PC-3 (cell line): ENCODE results near the gene GAB2.

Experiments
- EZH2phosphoT487 ChIP-seq: fragments of 300-600 bp; sonication (generic); IDR thresholded peaks from 2 replicates; pipeline ENCODE4 v1.6.1; 2018; ENCODE audit warnings: mild to moderate bottlenecking, antibody characterized with exemption, low read length, borderline replicate concordance
- TF ChIP-seq, protein P1 (sequence below): fragments of 300-600 bp; sonication (generic); conservative IDR thresholded peaks from 2 replicates; pipeline ENCODE4 v1.5.1; 2017; ENCODE audit warnings: antibody characterized with exemption, low read depth, mild to moderate bottlenecking, low read length

- TF ChIP-seq, protein P1, sequence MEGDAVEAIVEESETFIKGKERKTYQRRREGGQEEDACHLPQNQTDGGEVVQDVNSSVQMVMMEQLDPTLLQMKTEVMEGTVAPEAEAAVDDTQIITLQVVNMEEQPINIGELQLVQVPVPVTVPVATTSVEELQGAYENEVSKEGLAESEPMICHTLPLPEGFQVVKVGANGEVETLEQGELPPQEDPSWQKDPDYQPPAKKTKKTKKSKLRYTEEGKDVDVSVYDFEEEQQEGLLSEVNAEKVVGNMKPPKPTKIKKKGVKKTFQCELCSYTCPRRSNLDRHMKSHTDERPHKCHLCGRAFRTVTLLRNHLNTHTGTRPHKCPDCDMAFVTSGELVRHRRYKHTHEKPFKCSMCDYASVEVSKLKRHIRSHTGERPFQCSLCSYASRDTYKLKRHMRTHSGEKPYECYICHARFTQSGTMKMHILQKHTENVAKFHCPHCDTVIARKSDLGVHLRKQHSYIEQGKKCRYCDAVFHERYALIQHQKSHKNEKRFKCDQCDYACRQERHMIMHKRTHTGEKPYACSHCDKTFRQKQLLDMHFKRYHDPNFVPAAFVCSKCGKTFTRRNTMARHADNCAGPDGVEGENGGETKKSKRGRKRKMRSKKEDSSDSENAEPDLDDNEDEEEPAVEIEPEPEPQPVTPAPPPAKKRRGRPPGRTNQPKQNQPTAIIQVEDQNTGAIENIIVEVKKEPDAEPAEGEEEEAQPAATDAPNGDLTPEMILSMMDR = no peak
- no peak for TF ChIP-seq EZH2phosphoT487
These were observed 52.2 kb downstream of the GAB2 start for GRCh38 chr11:78365381-78365792.
